HEK293 (cell line): Measurements from ENCODE around the gene SLC25A47.

ENCODE experiments used
- CTCF ChIA-PET: fragments of 350-600 bp; formaldehyde crosslinking; extraction: SDS; loops from one replicate; lab custom pipeline; 2021; ENCODE audit warnings: antibody characterized with exemption; lab: Yijun Ruan, JAX
- POLR2A ChIA-PET: fragments of 300-600 bp; formaldehyde crosslinking; extraction: SDS; loops from one replicate; lab custom pipeline; 2020; ENCODE audit warnings: antibody characterized with exemption, inconsistent platforms; lab: Yijun Ruan, JAX
- H3K27ac ChIP-seq: fragments of 200-500 bp; sonication (Bioruptor generic); 2 replicates; pipeline ENCODE4 v1.5.1; 2014; ENCODE audit warnings: low read depth, low read length, control low read depth, inconsistent platforms; ENCODE audit errors: extremely low read depth
- H3K36me3 ChIP-seq, 2 experiments: fragments of 200-500 bp in 1 of 2; sonication (Bioruptor generic) in 1 of 2; 1 replicate in 1 of 2; 2 replicates in 1 of 2; pipeline ENCODE4 v1.5.1; 2014 to 2017; ENCODE audit warnings: inconsistent platforms in 2 of 2, low read length in 2 of 2; ENCODE audit not compliant: control insufficient read depth in 2 of 2, insufficient read depth in 1 of 2
- H3K4me1 ChIP-seq: fragments of 200-500 bp; sonication (Bioruptor generic); 2 replicates; pipeline ENCODE4 v1.5.1; 2014; ENCODE audit warnings: mild to moderate bottlenecking, low read length, inconsistent platforms; ENCODE audit not compliant: control insufficient read depth, insufficient read depth
- H3K4me3 ChIP-seq: 2 replicates; pipeline ENCODE4 v1.5.1; 2011; ENCODE audit warnings: low read depth, mild to moderate bottlenecking, control low read depth, low read length, moderate library complexity
- H3K9me3 ChIP-seq: fragments of 200-500 bp; sonication (Bioruptor generic); 2 replicates; pipeline ENCODE4 v1.5.1; 2014; ENCODE audit warnings: low read depth, low read length, inconsistent platforms; ENCODE audit not compliant: control insufficient read depth, insufficient read depth
- HOXC10 ChIP-seq: sonication (generic); formaldehyde crosslinking; IDR thresholded peaks from 2 replicates; pipeline ENCODE4 v1.8.1; 2023; ENCODE audit warnings: mild to moderate bottlenecking, missing genetic modification reagents
- IKZF3 ChIP-seq: fragments of 450-650 bp; IDR thresholded peaks from 2 replicates; pipeline ENCODE4 v1.5.0; 2018; ENCODE audit warnings: missing biosample characterization, mild to moderate bottlenecking, missing genetic modification characterization, moderate library complexity
- ZBTB48 ChIP-seq: fragments of 450-650 bp; formaldehyde crosslinking; IDR thresholded peaks from 2 replicates; pipeline ENCODE4 v1.5.1; 2016; ENCODE audit warnings: missing biosample characterization, missing genetic modification characterization
- ZNF239 ChIP-seq: fragments of 450-650 bp; formaldehyde crosslinking; IDR thresholded peaks from 2 replicates; pipeline ENCODE4 v1.5.1; 2016; ENCODE audit warnings: missing biosample characterization, missing genetic modification characterization
- ZNF341 ChIP-seq: fragments of 450-650 bp; formaldehyde crosslinking; IDR thresholded peaks from 2 replicates; pipeline ENCODE4; 2016; ENCODE audit warnings: low read depth, missing biosample characterization, missing genetic modification characterization
- ZNF404 ChIP-seq: fragments of 450-650 bp; formaldehyde crosslinking; IDR thresholded peaks from 2 replicates; pipeline ENCODE4 v1.5.1; 2017; ENCODE audit warnings: missing biosample characterization, missing genetic modification characterization
- ZNF48 ChIP-seq: fragments of 450-650 bp; formaldehyde crosslinking; IDR thresholded peaks from 2 replicates; pipeline ENCODE4 v1.5.1; 2016; ENCODE audit warnings: missing biosample characterization, missing genetic modification characterization
- ZNF549 ChIP-seq: fragments of 450-650 bp; IDR thresholded peaks from 2 replicates; pipeline ENCODE4 v1.5.1; 2018; ENCODE audit warnings: missing biosample characterization, missing genetic modification characterization, mild to moderate bottlenecking, inconsistent platforms, moderate library complexity
- ZNF626 ChIP-seq: fragments of 450-650 bp; sonication (Bioruptor Pico); formaldehyde crosslinking; IDR thresholded peaks from 2 replicates; pipeline ENCODE4 v1.5.1; 2018; ENCODE audit warnings: missing biosample characterization, missing genetic modification characterization, inconsistent platforms
- TF ChIP-seq, protein P1 (sequence below): fragments of 450-650 bp; formaldehyde crosslinking; IDR thresholded peaks from 2 replicates; pipeline ENCODE4 v1.5.1; 2016; ENCODE audit warnings: missing biosample characterization, missing genetic modification characterization
- TF ChIP-seq, protein P2 (sequence below): fragments of 450-650 bp; formaldehyde crosslinking; IDR thresholded peaks from 2 replicates; pipeline ENCODE4 v1.5.1; 2016; ENCODE audit warnings: missing biosample characterization, missing genetic modification characterization, borderline replicate concordance
- TF ChIP-seq, protein P3 (sequence below): fragments of 450-650 bp; formaldehyde crosslinking; IDR thresholded peaks from 2 replicates; pipeline ENCODE4 v1.5.1; 2017; ENCODE audit warnings: missing biosample characterization, missing genetic modification characterization
- TF ChIP-seq, protein P4 (sequence below): fragments of 450-650 bp; formaldehyde crosslinking; IDR thresholded peaks from 2 replicates; pipeline ENCODE4 v1.5.1; 2016; ENCODE audit warnings: missing biosample characterization, missing genetic modification characterization
- TF ChIP-seq, protein P5 (sequence below): fragments of 450-650 bp; formaldehyde crosslinking; IDR thresholded peaks from 2 replicates; pipeline ENCODE4 v1.5.1; 2016; ENCODE audit warnings: missing biosample characterization, missing genetic modification characterization
- TF ChIP-seq, protein P6 (sequence below): sonication (generic); formaldehyde crosslinking; IDR thresholded peaks from 2 replicates; pipeline ENCODE4 v1.8.1; 2022; ENCODE audit warnings: mild to moderate bottlenecking, moderate library complexity, missing genetic modification reagents

SLC25A47 gene

DNA sequence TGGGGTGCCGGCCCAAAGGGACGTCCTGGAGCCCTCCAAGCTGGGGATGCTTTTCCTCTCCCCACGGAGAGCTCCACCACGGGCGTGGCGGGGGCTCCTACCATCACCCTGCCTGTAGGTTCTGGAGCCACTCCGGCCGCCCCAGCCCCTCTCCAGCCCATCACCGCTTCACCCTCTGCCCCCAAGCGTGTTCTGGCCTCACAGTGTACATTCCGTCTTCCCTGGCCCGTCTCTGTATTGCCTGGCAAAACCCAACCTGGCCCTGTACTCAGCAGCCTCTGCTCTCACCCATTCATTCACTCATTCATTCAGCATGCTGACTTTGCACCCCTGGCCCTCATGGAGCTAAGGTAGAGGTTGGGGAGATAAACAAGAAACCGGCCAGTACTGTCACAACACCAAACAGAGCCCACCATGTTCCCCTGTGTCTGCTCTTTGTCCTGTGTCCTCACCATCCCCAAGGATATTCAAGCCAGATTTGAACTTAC lies 37.2 kb upstream of the SLC25A47 start (continued):
- TF ChIP-seq, protein P1, sequence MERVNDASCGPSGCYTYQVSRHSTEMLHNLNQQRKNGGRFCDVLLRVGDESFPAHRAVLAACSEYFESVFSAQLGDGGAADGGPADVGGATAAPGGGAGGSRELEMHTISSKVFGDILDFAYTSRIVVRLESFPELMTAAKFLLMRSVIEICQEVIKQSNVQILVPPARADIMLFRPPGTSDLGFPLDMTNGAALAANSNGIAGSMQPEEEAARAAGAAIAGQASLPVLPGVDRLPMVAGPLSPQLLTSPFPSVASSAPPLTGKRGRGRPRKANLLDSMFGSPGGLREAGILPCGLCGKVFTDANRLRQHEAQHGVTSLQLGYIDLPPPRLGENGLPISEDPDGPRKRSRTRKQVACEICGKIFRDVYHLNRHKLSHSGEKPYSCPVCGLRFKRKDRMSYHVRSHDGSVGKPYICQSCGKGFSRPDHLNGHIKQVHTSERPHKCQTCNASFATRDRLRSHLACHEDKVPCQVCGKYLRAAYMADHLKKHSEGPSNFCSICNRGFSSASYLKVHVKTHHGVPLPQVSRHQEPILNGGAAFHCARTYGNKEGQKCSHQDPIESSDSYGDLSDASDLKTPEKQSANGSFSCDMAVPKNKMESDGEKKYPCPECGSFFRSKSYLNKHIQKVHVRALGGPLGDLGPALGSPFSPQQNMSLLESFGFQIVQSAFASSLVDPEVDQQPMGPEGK (tag by site-specific recombination), result 0 out of 2 replicates have a peak, but pooled peaks have one; percentile 11

DNA sequence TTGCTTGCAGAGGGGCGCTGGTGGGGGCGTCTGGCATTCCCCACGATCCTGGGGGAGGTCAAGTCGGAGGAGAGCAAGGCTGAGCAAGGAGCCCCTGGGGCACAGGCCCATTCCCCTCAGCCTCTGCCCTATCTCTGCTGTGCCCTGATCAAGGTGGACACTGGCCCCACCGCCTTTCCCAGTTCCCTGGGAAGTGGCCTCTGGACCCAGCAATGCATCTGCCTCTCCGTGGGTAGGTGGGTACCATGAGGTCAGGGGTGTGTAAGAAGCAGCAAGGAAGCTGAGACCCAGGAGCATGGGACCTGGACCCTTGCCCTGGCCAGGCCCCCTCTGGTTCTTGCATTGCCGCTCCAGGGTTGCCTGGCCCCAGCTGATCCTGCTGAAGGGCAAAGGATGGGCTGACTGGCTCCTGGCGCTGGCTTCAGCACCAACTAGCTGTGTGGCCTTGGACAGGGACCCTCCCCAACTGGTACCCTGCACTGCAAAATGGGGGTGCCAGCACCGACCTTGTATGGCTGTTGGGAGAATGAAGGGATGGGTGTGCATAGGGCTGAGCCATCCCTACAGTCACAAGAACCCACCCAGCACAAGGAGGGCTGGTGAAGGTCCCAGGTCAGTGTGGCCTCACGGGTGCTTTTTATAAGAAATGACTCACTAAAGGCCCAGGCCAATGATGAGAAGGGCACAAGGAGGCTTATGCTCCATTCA lies 36.5 kb upstream of the SLC25A47 start:
- Histone ChIP-seq H3K27ac (no peak overlapping the region), H3K4me1 (no peaks in the 10 kb centered on the region; the same call in 1 of the 2 replicates), H3K36me3 (peaks cover 0 to 21% of the 10 kb centered on the region in 2 experiments; a peak in 2 of 3 replicates), H3K4me3 (no peak overlapping the region), H3K9me3 (no peaks in the 10 kb centered on the region)
- POLR2A ChIA-PET, result interaction anchor here (0.6 to 0.7 kb wide), 2 partner anchors 52 to 236 kb away, joined by 3 to 4 read pairs; no protein-coding TSS in a partner anchor
- CTCF ChIA-PET, result interaction anchor here (0.5 to 3.5 kb wide), 11 partner anchors 10 to 113 kb away, joined by 3 to 30 read pairs (median 4); no protein-coding TSS in a partner anchor
- TF ChIP-seq ZNF404 (tag by site-specific recombination), result no peak
- TF ChIP-seq ZNF626 (tag by site-specific recombination), result no peak
- TF ChIP-seq, protein P2, sequence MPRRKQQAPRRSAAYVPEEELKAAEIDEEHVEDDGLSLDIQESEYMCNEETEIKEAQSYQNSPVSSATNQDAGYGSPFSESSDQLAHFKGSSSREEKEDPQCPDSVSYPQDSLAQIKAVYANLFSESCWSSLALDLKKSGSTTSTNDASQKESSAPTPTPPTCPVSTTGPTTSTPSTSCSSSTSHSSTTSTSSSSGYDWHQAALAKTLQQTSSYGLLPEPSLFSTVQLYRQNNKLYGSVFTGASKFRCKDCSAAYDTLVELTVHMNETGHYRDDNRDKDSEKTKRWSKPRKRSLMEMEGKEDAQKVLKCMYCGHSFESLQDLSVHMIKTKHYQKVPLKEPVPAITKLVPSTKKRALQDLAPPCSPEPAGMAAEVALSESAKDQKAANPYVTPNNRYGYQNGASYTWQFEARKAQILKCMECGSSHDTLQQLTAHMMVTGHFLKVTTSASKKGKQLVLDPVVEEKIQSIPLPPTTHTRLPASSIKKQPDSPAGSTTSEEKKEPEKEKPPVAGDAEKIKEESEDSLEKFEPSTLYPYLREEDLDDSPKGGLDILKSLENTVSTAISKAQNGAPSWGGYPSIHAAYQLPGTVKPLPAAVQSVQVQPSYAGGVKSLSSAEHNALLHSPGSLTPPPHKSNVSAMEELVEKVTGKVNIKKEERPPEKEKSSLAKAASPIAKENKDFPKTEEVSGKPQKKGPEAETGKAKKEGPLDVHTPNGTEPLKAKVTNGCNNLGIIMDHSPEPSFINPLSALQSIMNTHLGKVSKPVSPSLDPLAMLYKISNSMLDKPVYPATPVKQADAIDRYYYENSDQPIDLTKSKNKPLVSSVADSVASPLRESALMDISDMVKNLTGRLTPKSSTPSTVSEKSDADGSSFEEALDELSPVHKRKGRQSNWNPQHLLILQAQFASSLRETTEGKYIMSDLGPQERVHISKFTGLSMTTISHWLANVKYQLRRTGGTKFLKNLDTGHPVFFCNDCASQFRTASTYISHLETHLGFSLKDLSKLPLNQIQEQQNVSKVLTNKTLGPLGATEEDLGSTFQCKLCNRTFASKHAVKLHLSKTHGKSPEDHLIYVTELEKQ (tag by site-specific recombination), result no peak
- no peak for TF ChIP-seq ZNF549
- TF ChIP-seq IKZF3 (tag by site-specific recombination), result no peak

DNA sequence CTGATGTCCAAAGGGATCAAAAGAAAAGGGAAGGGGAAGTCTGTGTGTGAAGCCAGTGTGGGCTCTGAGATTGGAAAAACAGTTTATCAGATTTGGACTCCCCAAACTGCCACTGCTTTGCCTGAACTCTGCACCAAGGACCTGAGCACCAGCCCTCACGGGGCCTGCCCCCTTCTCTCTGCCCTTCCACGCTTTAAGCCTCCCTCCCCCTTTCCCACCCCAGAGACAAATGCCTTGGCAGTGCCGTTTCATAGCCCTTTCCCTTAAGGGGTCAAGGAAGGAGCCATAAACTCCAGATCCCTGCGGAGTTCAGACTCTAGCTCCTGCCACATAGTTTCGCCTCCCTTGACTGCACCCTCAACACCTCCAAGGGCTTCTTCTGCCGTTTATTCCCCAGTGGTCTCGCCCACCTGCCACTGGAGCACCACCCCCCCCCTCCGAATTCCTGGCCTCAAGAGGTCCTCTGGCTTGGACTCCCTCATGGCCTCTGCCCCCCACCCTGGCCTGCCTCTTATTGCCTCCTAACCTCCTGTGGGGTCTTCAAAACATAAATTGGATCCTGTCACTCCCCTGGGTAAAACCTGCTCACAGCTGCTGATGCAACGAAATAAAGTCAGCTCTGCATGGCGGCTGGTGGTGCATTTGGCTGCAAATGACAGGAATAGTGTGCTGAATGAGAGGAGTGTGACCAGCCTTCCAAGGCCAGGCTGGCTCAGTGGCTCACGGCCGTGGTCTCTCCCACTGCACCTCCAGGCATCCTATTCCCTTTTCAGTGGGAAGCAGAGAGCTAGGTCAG lies 35.7 kb upstream of the SLC25A47 start:
- H3K4me3 ChIP-seq, result no peak overlapping the region
- H3K9me3 ChIP-seq, result no peaks in the 10 kb centered on the region
- CTCF ChIA-PET, result interaction anchor here (0.5 to 3.5 kb wide), 8 partner anchors 9 to 316 kb away, joined by 3 to 30 read pairs (median 4); no protein-coding TSS in a partner anchor
- H3K4me1 ChIP-seq, result no peaks in the 10 kb centered on the region; the same call in 1 of the 2 replicates
- POLR2A ChIA-PET, result interaction anchor here (0.6 kb wide), 1 partner anchor 51 kb away, joined by 3 read pairs; no protein-coding TSS in a partner anchor
- H3K27ac ChIP-seq, result peak overlapping the region; percentile 24; the same call in 1 of the 2 replicates
- H3K36me3 ChIP-seq, result peaks cover 0 to 24% of the 10 kb centered on the region in 2 experiments; a peak in 2 of 3 replicates
- TF ChIP-seq HOXC10 (CRISPR knock-in tag) (no peak), ZNF341 (tag by site-specific recombination) (peak; percentile 91), ZNF239 (tag by site-specific recombination) (no peak), ZBTB48 (peak; percentile 41; the same call in 1 of the 2 replicates), ZNF48 (tag by site-specific recombination) (no peak), ZNF626 (tag by site-specific recombination) (no peak)
- TF ChIP-seq, protein P3, sequence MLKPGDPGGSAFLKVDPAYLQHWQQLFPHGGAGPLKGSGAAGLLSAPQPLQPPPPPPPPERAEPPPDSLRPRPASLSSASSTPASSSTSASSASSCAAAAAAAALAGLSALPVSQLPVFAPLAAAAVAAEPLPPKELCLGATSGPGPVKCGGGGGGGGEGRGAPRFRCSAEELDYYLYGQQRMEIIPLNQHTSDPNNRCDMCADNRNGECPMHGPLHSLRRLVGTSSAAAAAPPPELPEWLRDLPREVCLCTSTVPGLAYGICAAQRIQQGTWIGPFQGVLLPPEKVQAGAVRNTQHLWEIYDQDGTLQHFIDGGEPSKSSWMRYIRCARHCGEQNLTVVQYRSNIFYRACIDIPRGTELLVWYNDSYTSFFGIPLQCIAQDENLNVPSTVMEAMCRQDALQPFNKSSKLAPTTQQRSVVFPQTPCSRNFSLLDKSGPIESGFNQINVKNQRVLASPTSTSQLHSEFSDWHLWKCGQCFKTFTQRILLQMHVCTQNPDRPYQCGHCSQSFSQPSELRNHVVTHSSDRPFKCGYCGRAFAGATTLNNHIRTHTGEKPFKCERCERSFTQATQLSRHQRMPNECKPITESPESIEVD (tag by site-specific recombination), result no peak
- TF ChIP-seq, protein P4, sequence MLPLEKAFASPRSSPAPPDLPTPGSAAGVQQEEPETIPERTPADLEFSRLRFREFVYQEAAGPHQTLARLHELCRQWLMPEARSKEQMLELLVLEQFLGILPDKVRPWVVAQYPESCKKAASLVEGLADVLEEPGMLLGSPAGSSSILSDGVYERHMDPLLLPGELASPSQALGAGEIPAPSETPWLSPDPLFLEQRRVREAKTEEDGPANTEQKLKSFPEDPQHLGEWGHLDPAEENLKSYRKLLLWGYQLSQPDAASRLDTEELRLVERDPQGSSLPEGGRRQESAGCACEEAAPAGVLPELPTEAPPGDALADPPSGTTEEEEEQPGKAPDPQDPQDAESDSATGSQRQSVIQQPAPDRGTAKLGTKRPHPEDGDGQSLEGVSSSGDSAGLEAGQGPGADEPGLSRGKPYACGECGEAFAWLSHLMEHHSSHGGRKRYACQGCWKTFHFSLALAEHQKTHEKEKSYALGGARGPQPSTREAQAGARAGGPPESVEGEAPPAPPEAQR, result no peak
- TF ChIP-seq, protein P5, sequence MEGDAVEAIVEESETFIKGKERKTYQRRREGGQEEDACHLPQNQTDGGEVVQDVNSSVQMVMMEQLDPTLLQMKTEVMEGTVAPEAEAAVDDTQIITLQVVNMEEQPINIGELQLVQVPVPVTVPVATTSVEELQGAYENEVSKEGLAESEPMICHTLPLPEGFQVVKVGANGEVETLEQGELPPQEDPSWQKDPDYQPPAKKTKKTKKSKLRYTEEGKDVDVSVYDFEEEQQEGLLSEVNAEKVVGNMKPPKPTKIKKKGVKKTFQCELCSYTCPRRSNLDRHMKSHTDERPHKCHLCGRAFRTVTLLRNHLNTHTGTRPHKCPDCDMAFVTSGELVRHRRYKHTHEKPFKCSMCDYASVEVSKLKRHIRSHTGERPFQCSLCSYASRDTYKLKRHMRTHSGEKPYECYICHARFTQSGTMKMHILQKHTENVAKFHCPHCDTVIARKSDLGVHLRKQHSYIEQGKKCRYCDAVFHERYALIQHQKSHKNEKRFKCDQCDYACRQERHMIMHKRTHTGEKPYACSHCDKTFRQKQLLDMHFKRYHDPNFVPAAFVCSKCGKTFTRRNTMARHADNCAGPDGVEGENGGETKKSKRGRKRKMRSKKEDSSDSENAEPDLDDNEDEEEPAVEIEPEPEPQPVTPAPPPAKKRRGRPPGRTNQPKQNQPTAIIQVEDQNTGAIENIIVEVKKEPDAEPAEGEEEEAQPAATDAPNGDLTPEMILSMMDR, result no peak
- TF ChIP-seq, protein P6, sequence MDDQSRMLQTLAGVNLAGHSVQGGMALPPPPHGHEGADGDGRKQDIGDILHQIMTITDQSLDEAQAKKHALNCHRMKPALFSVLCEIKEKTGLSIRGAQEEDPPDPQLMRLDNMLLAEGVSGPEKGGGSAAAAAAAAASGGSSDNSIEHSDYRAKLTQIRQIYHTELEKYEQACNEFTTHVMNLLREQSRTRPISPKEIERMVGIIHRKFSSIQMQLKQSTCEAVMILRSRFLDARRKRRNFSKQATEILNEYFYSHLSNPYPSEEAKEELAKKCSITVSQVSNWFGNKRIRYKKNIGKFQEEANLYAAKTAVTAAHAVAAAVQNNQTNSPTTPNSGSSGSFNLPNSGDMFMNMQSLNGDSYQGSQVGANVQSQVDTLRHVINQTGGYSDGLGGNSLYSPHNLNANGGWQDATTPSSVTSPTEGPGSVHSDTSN (CRISPR knock-in tag), result no peak
